ENCODE data around the gene PHACTR3. TPM values are rescaled to one million over a fixed set of nuclear protein-coding genes. Genes with fewer than 3 reads are reported as not detected.

PHACTR3 gene
- total RNA-seq, 1 experiment from 2014 or later, result 0.10 TPM

DNA sequence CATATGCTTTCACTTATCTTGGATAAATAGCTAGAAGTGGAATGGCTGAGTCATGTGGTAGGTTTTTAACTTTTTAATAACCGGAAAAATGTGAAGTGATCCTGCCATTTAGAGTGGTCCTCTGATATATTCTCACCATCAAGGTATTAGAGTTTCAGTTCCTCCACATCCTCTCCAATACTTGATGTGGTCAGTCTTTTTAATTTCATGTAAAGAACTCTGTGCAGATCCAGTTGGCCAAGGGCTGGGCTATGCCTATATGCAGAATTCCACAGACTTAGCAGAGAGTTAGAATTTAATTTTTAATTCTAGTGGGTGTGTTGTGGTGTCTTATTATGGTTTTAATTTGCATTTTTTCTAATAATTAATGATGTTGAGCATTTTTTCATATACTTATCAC is 188.0 kb downstream of the PHACTR3 start:
- intact Hi-C loops (cut with micrococcal nuclease; ENCODE audit: unreplicated experiment) (no loop called here), in situ Hi-C loops (cut with HindIII; ENCODE audit: low pct_unique_long_range_greater_than_20kb, low sequenced_read_pairs) (no loop called here)
- Histone ChIP-seq H3K4me1 (ENCODE audit: control insufficient read depth, insufficient read depth, low read length) (no peaks in the 10 kb centered on the region), H3K27me3 (ENCODE audit: control insufficient read depth, insufficient read depth, low read length) (no peaks in the 10 kb centered on the region), H3K27ac (ENCODE audit: low read length) (no peak overlapping the region), H3K9me3 (ENCODE audit: control insufficient read depth, insufficient read depth, low read depth, low read length) (peaks cover 3% of the 10 kb centered on the region; the same call in 1 of the 2 replicates), H3K36me3 (ENCODE audit: control insufficient read depth, insufficient read depth, low read length) (no peaks in the 10 kb centered on the region), H3K4me3 (ENCODE audit: low read depth in 2 of 2, low read length in 2 of 2) (no peak overlapping the region)
- no TSS peak for BruUV-seq (replicated peaks)
- POLR2A ChIA-PET, result no interaction called here
- ATAC-seq, result no peak
- CTCF ChIA-PET, result no interaction called here
- no peak for DNase-seq (ENCODE audit: low read depth, low spot score)
- TF ChIP-seq POLR2AphosphoS5 (IDR thresholded peaks at IDR 0.05; ENCODE audit: low read depth, low read length), result no peak
- TF ChIP-seq CTCF (IDR thresholded peaks at IDR 0.05), result no peak
- no peak for TF ChIP-seq TCF7L2 (IDR thresholded peaks at IDR 0.05; ENCODE audit: low read depth, low read length)
- no peak for TF ChIP-seq SIN3A (IDR thresholded peaks at IDR 0.05; ENCODE audit: borderline replicate concordance, insufficient read depth, low read depth, low read length)
- no peak for TF ChIP-seq REST (IDR thresholded peaks at IDR 0.05; ENCODE audit: insufficient read depth in 1 of 2, low read depth in 2 of 2, low read length in 1 of 2)

- Histone ChIP-seq H3K36me3 (ENCODE audit: control insufficient read depth, insufficient read depth, low read length) (no peaks in the 10 kb centered on the region), H3K9me3 (ENCODE audit: control insufficient read depth, insufficient read depth, low read depth, low read length) (peaks cover 3% of the 10 kb centered on the region; the same call in 1 of the 2 replicates), H3K4me1 (ENCODE audit: control insufficient read depth, insufficient read depth, low read length) (no peaks in the 10 kb centered on the region), H3K4me3 (ENCODE audit: low read depth in 2 of 2, low read length in 2 of 2) (no peak overlapping the region), H3K27me3 (ENCODE audit: control insufficient read depth, insufficient read depth, low read length) (no peaks in the 10 kb centered on the region), H3K27ac (ENCODE audit: low read length) (no peak overlapping the region)
- CTCF ChIA-PET, result no interaction called here
- TF ChIP-seq TCF7L2 (IDR thresholded peaks at IDR 0.05; ENCODE audit: low read depth, low read length) (no peak), SIN3A (IDR thresholded peaks at IDR 0.05; ENCODE audit: borderline replicate concordance, insufficient read depth, low read depth, low read length) (no peak), POLR2AphosphoS5 (IDR thresholded peaks at IDR 0.05; ENCODE audit: low read depth, low read length) (no peak), REST (IDR thresholded peaks at IDR 0.05; ENCODE audit: insufficient read depth in 1 of 2, low read depth in 2 of 2, low read length in 1 of 2) (no peak), CTCF (IDR thresholded peaks at IDR 0.05) (no peak)
- DNase-seq (ENCODE audit: low read depth, low spot score) (no peak), ATAC-seq (no peak)
- intact Hi-C loops (cut with micrococcal nuclease; ENCODE audit: unreplicated experiment) (no loop called here), in situ Hi-C loops (cut with HindIII; ENCODE audit: low pct_unique_long_range_greater_than_20kb, low sequenced_read_pairs) (no loop called here)
- POLR2A ChIA-PET, result no interaction called here
- no TSS peak for BruUV-seq (replicated peaks)
Measured at GRCh38 chr20:59794555-59794954, 190.2 kb downstream of the PHACTR3 start.
